Stimulated activated CD8-positive, alpha-beta memory T cell treated with anti-CD3 and anti-CD28 coated beads, Interleukin-4, amount 100 ng/mL, for 48 hours (primary cell): Measurements from ENCODE around the gene B3GNT8.
"Not testable (repeated sequence)": the region's sequence is repeated elsewhere in the genome, so short reads cannot be mapped to it uniquely, and the experiment has no call there.

ENCODE experiments used
- DNase-seq: peaks from one replicate; pipeline ENCODE4 v3.0.0-alpha.2; 2020

The B3GNT8 gene

GRCh38 chr19:41413947-41414346 lies 13.2 kb downstream of the B3GNT8 start:
- no peak for DNase-seq

- no peak for DNase-seq
Measured at GRCh38 chr19:41412953-41413352, 14.2 kb downstream of the B3GNT8 start.

GRCh38 chr19:41411968-41412265 lies 15.3 kb downstream of the B3GNT8 start:
- DNase-seq, result no peak

- DNase-seq, result no peak
Measured at GRCh38 chr19:41411100-41411967, 15.8 kb downstream of the B3GNT8 start.

GRCh38 chr19:41410336-41411054 lies 16.7 kb downstream of the B3GNT8 start:
- no peak for DNase-seq

- no peak for DNase-seq
Measured at GRCh38 chr19:41409288-41409687, 17.9 kb downstream of the B3GNT8 start.

- not testable (repeated sequence) for DNase-seq
Measured at GRCh38 chr19:41408846-41409245, 18.3 kb downstream of the B3GNT8 start.

- no peak for DNase-seq
Measured at GRCh38 chr19:41408256-41408655, 18.9 kb downstream of the B3GNT8 start.

- no peak for DNase-seq
Measured at GRCh38 chr19:41407271-41407670, 19.9 kb downstream of the B3GNT8 start.

GRCh38 chr19:41405776-41406175 lies 21.4 kb downstream of the B3GNT8 start:
- no peak for DNase-seq

- no peak for DNase-seq
Measured at GRCh38 chr19:41403181-41403970, 23.8 kb downstream of the B3GNT8 start.

- DNase-seq, result no peak
Measured at GRCh38 chr19:41402010-41402409, 25.2 kb downstream of the B3GNT8 start.

GRCh38 chr19:41401483-41401882 lies 25.7 kb downstream of the B3GNT8 start:
- no peak for DNase-seq

- no peak for DNase-seq
Measured at GRCh38 chr19:41399525-41399924, 27.6 kb downstream of the B3GNT8 start.

- DNase-seq, result no peak
Measured at GRCh38 chr19:41399091-41399490, 28.1 kb downstream of the B3GNT8 start.

GRCh38 chr19:41398598-41398997 lies 28.6 kb downstream of the B3GNT8 start:
- no peak for DNase-seq

GRCh38 chr19:41398050-41398418 lies 29.1 kb downstream of the B3GNT8 start:
- DNase-seq, result no peak

GRCh38 chr19:41397086-41398049 lies 29.8 kb downstream of the B3GNT8 start, which contains the start of the genes BCKDHA and EXOSC5:
BCKDHA (plus strand) TSS chr19:41397818; CDS start chr19:41397828, 10 bp downstream.
EXOSC5 (minus strand) TSS chr19:41397359; CDS start chr19:41397328, 31 bp downstream.
- peak; percentile 99 for DNase-seq

GRCh38 chr19:41395355-41395754 lies 31.8 kb downstream of the B3GNT8 start:
- no peak for DNase-seq

GRCh38 chr19:41392775-41393174 lies 34.4 kb downstream of the B3GNT8 start:
- no peak for DNase-seq

GRCh38 chr19:41391618-41392017 lies 35.6 kb downstream of the B3GNT8 start:
- DNase-seq, result no peak

GRCh38 chr19:41386442-41386841 lies 40.7 kb downstream of the B3GNT8 start:
- DNase-seq, result no peak
